T47D (cell line): ENCODE results near the gene GFY.

ENCODE experiments used
- DNase-seq, 2 experiments: peaks; one replicate each; pipeline versions ENCODE4 v3.0.0 to v3.0.0-alpha.2; 2011 to 2012; ENCODE audit warnings: low read depth in 1 of 2, low spot score in 1 of 2
- JUND ChIP-seq: IDR thresholded peaks from 2 replicates; pipeline ENCODE4 v1.6.1; 2012; ENCODE audit warnings: low read depth
- in situ Hi-C: cut with HindIII; loops from 2 replicates; pipeline ENCODE4 v1.10.0; 2016; ENCODE audit warnings: low sequenced_read_pairs, low pct_unique_long_range_greater_than_20kb

The GFY gene

GRCh38 chr19:49427339-49427738 is 2.2 kb downstream of the GFY start:
- no peak for DNase-seq
- in situ Hi-C loops, result no loop called here
- no peak for TF ChIP-seq JUND

DNA sequence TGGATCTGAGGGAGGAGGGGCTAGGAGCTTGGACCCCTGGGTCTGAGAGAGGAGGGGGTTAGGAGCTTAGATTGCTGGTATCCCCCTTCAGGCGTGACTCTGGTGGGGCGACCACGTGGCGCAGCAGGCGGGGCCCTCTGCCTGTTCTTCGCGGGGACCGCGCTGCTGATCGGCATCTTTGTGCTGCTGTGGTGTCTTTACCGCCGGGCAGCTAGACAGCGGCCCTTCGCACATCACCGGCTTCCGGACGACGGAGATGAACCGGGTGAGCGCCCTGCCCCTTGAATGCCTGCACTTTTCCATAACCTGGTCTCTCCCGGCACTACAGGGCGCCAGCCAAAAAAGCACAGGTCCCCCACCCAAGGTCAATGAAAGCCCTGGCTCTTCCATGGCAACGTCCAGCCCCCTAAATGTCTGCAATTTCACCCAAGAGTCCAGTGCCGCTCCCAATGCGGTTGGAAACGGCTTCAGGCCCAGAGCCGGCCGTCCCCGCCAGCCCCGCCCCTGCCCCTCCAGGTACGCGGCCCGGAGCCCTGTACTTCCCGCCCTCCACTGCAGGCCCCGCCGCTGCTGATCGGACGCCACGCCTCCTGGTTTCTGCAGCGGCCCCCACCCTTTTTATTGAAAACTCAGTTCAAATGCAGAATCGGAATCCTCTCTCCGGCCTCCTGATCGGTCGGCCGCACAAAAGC is 2.8 kb downstream of the GFY start:
- no peak for TF ChIP-seq JUND
- in situ Hi-C loops, result no loop called here
- DNase-seq, result no peak

GRCh38 chr19:49428547-49429451 is 3.6 kb downstream of the GFY start:
- no peak for DNase-seq
- in situ Hi-C loops, result no loop called here
- no peak for TF ChIP-seq JUND

- no peak for TF ChIP-seq JUND
- no peak for DNase-seq
- in situ Hi-C loops, result no loop called here
Measured at GRCh38 chr19:49430172-49430677, 5.0 kb downstream of the GFY start.

DNA sequence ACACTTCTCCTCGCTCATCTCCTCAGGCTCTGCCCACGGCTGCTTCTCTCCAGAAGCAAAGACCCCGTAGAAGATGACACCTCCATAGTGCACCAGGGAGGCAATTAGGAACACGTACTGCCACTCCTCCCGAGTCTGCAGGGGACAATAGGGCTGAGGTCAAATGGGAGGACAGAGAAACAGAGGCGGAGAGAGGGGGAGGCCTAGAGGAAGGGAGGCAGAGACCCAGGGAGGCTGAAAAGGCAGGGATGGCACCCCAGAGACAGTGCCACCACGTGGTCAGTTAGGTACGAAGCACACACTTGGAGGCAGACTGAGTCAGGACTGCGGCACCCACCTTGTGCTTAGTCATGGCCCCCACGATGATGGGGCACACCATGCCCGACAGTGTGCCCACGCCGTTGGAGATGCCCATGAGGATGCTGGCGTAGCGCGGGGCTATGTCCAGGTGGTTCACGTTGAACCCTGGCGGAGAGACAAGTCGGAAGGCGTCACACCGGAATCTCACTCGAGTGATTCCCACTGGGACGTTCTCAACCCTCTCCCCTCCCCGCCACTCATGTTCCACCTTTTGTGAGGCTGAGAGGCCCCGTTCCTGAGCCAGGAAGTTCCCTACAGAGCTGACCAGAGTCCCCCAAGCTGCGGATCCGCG is 5.6 kb downstream of the GFY start:
- in situ Hi-C loops, result no loop called here
- TF ChIP-seq JUND, result no peak
- DNase-seq, result peak in 1 of 2 experiments; percentile 44

DNA sequence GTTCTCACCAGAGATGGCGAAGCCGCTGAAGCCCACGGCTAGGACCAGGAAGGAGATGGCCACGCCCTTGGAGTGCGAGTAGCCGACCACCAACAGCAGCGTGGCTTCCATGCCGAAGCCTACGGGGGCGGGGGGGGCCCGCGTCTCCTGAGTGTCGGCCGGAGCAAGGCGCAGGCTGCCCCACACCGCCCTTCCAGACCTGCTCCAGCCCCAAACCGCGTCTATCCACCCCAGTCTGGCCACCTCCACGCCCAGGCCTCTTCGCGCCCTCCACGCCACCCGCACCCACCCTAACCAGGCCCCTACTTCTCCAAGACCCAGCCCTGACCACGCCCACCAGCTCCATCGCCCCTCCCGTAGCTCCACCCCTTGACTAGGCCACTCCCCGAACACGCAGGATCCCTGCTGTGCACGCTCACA is 6.2 kb downstream of the GFY start:
- DNase-seq, result no peak
- in situ Hi-C loops, result no loop called here

DNA sequence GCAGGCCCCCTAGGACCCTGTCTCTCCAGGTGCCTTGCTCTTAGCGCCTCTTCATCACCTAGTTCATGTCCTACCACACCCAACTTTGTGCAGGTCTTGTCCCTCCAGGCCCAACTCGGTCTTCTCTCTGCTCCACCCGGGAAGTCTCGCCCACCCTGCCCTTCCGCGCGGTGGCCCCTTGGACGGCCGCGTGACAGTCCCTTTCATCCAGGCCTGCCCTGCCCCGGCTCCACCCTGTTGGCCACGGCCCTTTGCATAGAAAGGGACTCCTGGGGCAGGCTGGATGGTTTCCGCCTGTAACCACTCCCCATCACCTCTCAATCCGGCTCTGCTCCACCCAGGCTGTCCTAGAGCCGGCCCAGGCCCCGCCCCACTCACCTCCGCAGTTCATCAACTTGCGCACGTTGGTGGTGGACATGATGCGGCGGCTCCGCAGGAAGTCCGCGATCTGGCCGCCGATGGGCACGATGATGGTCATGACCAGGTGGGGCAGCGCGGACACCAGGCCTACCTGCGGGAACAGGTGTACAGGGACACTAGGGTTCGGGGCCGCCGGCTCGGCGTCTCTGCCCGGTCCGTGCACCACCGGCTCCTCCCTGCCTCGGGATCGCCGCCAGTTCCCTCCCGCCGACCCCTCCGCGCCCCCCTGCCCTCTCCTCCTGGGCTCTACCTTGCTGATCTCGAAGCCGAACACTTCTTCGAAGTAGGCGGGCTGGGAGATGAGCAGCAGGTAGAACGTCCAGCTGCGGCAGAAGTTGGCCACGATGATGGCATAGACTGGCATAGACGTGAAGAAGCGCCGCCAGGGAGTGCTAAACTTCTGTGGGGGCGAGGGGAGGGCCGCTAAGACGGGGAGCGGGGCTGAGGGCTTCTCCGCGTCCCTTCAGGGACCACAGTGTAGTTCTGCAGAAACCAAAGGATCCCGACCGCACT is 7.2 kb downstream of the GFY start:
- TF ChIP-seq JUND, result no peak
- no peak for DNase-seq
- in situ Hi-C loops, result no loop called here

More for the DNA sequence above, 6.2 kb downstream of the GFY start:
- no peak for TF ChIP-seq JUND

DNA sequence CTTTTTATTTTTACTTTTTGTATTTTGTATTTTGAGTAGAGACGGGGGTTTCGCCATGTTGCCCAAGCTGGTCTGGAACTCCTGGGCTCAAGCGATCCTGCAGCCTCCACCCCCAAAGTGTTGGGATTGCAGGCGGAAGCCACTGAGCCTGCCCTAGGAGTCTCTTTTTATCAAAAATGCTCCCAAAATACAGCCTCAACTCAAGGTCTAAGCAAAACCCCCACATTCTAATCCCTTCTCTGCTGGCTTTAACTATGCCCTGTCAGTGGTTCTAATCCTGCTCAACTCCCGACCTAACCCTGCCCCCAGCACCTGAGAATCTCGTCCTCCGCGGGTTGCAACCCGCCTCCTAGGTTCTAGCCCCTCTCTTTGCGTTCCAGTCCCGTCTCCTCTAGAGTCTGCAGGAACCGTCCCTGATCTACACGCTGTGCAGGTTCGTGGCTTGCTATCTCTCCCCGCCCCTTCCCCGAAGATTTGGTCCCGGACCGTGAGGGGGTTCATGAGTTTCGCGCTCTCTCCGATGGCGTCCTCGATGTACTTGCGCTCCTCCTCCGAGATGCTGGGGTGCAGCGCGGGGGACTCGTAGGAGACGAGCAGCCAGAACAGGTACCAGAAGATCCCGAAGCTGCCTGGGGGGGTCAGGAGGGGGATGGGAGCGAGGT is 8.2 kb downstream of the GFY start:
- in situ Hi-C loops, result no loop called here
- no peak for DNase-seq
- TF ChIP-seq JUND, result no peak

DNA sequence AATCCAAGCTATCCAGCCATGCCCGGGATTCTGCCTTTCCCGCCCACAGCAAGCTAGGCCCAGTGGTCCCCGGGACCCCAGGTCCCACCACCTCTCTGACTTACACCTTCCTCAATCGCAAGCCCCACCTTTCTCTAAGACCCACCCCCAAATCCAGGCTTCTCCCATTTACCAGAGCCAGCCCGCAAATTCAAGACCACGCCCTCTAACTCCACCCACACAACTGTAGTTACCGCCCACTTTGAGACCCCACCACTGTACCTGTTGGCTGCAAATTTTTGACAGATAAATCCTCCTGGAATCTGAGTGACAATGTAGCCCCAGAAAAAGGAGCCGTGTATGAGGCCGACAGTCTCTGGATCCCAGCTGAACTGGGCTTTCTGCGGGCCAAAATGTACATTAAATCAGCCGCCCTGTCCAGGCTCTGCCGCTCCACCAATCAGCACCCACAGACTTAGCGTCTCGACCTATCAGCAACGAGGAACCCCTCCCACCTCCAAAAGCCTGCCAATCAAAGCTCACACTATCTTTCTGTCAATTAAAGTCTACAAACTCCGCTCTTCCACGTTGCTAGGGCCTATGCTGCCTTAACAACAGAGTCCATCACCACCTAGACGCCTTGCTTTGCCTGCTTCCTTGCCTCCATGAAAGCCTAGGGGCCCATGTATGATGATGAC is 9.9 kb downstream of the GFY start:
- peak in 1 of 2 experiments; percentile 38 for DNase-seq
- no peak for TF ChIP-seq JUND
- in situ Hi-C loops, result no loop called here

DNA sequence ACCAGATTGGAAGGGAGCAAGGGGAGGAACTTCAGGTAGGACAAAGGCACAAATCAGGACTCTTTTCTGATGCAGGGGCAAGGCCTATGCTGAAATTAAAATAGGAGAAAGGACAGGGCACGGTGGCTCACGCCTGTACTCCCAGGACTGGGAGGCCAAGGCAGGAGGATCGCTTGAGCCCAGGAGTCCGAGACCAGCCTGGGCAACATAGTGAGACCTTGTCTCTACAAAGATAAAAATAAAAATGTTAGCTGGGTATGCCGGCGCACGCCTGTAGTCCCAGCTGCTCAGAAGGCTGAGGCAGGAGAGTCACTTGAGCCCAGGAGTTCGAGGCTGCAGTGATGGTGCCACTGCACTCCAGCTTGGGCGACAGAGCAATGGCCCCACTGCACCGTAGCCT is 10.5 kb downstream of the GFY start:
- DNase-seq, result no peak
- no peak for TF ChIP-seq JUND
- in situ Hi-C loops, result no loop called here
